ENCODE results near the gene FRMPD1.
A peak's percentile ranks its signal among the peaks of the same experiment; 100 is the strongest.
"Not testable (repeated sequence)": the region's sequence is repeated elsewhere in the genome, so short reads cannot be mapped to it uniquely, and the experiment has no call there.

The FRMPD1 gene

DNA sequence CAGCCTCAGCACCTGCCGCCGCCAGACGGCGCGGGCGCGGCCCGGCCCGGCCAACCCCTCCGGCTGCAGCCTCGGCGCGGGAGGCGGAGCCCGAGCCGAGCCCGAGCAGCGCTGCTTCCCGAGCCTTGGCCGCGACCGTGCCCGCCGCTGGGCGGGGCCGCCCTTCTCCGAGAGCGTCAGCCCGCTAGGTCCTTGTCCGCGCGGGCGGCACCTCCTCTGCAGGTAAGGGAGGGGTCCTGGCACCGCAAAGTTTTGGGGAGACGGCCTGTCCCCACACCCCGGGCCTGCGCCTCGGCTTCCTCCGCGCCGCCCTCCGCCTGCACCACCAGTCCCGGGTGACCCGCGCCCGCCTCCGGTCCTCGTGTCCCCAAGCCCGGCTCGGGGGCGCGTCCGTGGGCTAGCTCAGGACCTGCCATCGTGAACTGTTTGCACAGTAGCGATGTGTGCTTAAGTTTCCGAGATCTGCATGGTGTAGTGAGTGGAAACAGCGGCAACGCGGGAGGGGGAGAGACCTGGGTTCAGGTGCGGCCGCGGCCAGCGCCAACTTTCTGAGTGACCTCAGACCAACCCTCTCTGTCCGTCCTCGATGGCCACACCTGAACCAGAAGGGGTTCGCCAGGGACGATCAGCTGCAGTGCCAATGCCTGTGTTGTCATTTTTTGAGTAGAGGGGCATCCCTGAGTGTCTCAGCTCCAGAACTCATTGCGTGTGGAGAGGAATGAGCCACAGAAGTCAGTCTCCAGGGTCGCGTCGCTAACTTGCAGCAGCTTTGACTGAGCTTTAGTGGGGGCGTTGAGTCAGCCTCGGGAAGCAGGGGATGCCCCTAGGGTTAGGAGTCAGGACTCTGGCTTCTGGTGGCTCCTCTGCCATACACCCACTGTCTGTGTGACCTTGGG is at the start of gene FRMPD1:
TSS of gene FRMPD1 (plus strand) at position 82 of the 896 bp plus-strand sequence. CDS start 41,688 bp downstream, outside the sequence.
- peak in 3 of 4 experiments; percentile 11 to 33 (median 25) for DNase-seq

- DNase-seq, result not testable (repeated sequence)
Observed at GRCh38 chr9:37602061-37602460, 48.7 kb upstream of the FRMPD1 start.

- DNase-seq, result no peak
Observed at GRCh38 chr9:37602817-37603216, 47.9 kb upstream of the FRMPD1 start.

DNA sequence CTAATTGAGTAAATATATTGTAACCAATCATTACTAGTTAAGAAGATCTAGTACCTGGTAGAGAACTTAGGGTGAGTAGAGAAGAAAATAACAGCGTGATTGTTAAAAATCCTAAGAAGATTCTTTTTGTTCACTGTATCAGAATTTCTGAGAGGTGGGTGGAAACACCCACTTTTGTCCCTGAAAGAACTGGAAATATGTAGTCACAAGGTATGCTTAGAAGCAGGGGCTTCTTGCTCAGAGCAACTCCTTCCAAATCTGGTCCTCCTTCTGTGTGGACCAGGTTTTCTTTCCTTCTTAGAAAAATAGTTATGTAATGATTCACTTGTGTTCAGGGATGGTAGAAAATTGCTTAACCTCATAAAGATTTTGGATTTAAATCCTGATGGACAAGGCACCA is 46.5 kb upstream of the FRMPD1 start:
- DNase-seq, result no peak

DNA sequence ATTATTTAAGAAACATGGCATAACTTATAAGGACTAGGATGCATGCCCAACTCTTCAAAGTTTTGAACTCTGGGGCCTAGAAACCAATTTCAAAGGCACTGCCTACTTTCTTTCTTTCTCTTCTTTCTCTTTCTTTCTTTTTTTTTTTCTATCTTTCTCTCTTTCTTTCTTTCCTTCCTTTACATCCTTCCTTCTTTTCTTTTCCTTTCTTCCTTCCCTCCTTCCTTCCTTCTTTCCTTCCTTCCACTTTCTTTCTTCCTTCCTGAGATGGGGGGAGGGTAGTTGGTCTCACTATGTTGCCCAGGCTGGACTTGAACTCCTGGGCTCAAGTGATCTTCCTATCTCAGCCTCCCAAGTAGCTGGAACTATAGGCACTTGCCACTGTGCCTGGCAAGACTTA is 42.5 kb upstream of the FRMPD1 start:
- no peak for DNase-seq

DNA sequence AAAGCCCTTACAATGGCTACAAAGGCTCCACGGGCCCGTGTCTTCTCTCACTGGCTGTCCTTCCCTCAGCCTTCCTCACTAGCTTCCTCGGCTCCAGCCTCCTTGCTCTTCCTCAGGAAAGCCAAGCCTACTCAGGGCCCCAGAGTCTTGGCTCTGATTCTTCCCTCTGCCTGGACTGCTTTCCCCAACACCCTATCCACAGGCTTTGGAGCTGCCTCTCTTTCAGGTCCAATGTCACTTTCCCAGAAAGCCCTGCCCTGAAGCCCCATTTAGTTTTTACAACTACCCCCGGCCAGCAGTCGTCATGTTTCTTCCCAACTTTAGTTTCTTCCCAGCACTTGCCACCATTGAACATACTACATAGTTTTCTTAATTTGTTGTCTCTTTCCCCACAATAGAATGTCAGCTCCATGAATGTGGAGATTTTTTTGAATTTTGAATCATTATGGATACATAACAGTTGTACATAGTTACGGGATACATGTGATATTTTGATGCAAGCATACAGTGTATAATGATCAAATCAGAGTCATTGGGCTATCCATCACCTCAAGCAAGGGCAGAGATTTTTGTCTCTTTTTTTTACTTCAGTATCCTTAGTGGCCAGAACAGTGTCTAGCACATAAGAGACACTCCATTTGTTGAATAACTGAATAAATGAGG is 40.9 kb upstream of the FRMPD1 start:
- DNase-seq, result no peak

GRCh38 chr9:37611014-37611413 is 39.7 kb upstream of the FRMPD1 start:
- no peak for DNase-seq

- no peak for DNase-seq
Observed at GRCh38 chr9:37611961-37612360, 38.8 kb upstream of the FRMPD1 start.

DNA sequence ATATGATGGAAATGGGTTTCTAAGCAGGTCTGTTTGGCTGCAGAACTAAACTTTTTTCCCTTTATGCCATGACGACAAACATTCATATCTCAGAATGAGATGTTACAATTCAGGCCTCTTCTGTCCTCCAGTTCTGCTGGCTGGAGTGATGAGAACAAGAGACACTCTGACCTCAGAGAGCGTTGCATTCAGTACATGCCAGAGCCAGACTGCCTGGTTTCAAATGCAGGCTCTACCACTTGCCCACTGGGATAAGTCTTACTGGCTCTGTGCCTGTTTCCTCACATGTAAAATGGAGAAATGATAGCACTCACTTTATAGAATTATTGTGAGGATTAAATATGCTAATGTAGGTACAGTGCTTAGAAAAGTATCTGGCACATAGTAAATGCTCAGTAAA is 33.6 kb upstream of the FRMPD1 start:
- DNase-seq, result no peak

GRCh38 chr9:37617832-37618231 is 32.9 kb upstream of the FRMPD1 start:
- DNase-seq, result no peak

GRCh38 chr9:37618817-37619216 is 31.9 kb upstream of the FRMPD1 start:
- no peak for DNase-seq

- no peak for DNase-seq
Observed at GRCh38 chr9:37619806-37620205, 30.9 kb upstream of the FRMPD1 start.

- DNase-seq, result no peak
Observed at GRCh38 chr9:37620396-37620795, 30.4 kb upstream of the FRMPD1 start.

- DNase-seq, result no peak
Observed at GRCh38 chr9:37621273-37622121, 29.3 kb upstream of the FRMPD1 start.

DNA sequence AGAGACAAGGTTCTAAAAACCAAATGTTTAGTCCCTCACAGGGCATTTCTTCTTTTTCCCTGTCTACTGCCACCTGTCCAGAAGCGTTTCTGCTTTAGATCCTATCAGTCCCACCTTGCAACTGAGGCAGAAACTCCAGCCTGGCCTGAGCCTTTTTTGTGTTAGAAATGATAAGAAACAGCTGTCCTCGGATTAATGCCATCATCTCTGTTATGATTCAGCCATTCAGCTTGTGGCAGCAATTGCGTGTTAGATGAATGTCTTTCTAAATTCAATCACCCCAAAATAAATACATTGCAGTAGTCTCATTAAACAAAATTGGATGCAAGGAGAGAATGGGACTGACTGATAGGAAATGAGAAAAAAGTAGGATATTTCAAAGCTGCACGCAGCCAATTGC is 28.3 kb upstream of the FRMPD1 start:
- DNase-seq, result no peak

DNA sequence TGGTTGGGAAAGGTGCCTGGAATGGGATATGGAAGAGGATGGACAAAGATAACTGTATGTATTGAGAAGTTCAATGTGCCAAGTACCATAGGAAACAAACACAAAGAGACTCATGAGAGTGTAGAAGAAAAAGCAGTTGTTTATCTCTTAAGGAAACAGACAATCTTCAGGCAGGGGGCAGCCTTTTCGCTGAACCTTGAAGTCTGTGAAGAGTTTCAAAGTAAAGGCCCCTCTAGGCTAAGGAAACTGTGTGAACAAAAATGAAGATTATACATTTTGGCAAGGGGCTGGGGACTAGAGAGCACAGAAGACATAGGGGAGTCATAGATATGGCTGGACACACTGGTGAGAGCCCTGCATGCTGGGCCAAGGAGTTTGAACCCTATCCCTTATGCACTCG is 27.5 kb upstream of the FRMPD1 start:
- DNase-seq, result no peak

DNA sequence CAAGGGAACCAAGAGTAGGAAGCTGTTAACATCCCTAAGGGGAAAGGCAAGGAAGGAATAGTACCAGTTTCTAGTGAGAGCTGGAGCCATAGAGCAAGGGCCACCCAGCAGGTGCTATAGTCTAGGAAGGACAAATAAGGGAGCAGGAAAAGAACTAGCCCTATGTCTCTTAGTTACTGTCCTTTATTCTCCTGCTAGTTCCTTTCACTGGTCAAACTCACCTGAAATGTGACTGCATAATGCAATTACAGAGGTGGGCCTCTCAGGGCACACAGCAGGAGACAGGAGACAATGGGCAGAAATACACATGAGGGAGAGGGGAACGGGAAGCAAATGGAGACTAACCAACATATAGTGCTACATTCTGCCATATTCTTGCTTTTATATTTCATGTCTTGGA is 26.7 kb upstream of the FRMPD1 start:
- DNase-seq, result no peak

GRCh38 chr9:37625036-37625757 is 25.6 kb upstream of the FRMPD1 start:
- DNase-seq, result no peak

- no peak for DNase-seq
Observed at GRCh38 chr9:37625758-37626147, 25.0 kb upstream of the FRMPD1 start.

DNA sequence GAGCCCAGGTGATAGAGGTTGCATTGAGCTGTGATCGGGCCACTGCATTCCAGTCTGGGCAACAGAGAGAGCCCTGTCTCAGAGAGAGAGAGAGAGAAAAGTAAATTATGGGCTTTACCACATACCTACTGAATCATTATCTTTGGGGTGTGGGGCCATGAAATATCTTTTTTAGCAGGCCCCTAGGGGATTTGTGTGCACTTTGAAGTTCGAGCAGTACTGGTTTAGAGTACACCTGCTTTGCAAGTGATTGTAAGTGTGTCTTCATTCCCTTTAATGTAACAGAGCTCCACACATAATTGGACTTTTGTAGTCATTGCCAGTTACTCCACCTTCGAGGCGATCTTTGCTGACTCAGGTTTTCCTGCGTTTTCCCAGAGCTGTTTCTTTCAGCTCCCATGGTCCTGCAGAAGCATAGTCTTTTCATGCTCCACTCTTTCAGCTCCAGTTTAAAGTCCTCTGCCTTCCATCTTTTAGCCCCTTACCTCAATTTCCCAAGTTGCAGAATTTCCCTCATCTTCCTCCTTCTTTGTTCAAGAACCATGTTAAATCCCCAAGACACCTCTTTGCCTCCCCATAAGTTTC is 24.0 kb upstream of the FRMPD1 start:
- DNase-seq, result no peak

DNA sequence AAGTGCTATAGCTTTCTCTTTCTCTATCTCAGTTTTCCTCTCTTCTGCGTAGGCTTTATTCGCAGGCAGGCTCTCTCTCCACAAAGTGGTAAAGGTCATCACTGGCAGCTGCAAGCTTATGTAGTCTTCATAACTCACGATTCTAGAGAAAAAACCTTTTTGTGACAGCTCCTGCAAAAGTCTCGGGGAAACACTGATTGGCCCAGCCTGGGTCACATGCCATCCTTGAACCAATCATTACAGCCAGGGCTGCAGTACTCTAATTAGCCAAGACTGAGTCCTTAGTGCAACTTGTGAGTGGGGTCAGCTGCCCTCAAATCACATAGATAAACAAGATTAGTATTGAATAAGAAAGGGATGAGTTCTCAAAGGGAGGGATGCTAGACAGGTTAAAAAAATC is 18.3 kb upstream of the FRMPD1 start:
- no peak for DNase-seq

- DNase-seq, result no peak
Observed at GRCh38 chr9:37635808-37636207, 14.9 kb upstream of the FRMPD1 start.
